ENCODE measurements around the gene ABHD15.

Gene ABHD15

DNA sequence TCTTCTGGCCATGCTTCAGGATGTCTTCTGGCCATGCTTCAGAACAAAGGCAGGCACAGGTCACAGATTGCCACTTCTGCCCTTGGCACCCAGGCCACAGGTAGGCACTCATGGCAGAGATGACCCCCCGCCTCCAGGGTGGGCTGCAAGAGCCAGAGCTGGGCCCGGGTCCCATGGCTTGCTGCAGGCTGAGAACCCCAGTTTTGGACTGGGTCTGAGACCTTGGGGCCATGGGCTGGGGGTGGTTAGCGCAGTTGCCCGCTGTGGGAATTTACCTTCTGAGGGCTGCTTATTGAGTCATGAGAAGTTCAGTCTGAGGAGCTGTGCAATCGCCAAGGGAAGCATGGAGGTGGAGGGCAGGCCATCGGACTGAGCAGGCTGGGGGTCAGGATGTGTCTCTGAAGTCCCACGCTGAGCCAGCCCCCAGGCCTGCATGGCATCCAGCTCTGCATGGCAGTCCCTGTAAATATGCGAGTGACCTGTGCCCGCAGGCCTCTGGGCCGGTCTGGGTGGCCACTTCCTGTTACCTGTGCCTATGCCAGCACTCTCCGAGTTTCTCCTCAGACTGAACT is 27.8 kb upstream of the ABHD15 start:
- no peak for DNase-seq (ENCODE audit: low read depth)

DNA sequence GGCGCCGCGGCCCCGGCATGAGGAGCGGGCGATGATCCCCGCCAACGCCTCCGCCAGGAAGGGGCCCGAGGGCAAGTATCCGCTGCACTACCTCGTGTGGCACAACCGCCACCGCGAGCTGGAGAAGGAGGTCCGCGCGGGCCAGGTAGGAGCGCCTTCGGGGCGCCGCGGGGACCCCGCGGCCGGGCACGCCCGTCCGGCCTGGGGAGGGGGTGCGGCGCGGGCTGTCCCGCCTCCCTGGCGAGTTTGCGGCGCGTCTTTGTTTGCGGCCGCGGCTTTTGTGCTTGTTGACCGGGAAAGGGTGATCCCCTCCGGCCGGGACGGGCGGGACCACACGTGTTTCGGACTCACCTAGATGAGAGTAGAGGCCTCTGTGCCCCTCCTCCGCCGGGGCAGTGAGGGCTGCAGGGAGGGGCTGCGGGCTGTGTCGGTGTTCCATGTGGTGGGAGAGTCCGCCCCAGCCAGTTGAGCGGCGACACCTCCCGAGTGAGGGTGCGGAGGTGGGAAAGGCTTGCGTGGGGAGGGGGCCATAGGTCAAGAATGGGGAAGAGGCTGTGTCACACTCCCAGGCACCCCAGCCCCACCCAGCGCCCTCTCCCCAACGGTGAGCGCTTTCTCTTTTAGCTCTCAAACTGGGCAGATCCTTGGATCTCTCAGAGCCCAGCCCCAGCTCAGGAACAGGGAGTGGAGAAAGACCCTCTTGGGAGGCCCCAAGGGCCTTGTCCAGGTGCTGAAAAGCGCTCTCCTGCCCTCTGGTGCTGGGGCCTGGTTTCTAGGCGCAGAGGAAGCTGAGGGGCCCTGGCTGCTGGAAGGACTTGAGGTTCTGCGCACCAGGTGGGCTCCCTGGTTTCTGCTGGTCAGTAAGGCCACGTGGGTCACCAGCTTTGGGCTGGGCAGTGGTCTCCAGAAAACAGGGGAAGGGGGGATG is 27.0 kb upstream of the ABHD15 start:
- no peak for DNase-seq (ENCODE audit: low read depth)

DNA sequence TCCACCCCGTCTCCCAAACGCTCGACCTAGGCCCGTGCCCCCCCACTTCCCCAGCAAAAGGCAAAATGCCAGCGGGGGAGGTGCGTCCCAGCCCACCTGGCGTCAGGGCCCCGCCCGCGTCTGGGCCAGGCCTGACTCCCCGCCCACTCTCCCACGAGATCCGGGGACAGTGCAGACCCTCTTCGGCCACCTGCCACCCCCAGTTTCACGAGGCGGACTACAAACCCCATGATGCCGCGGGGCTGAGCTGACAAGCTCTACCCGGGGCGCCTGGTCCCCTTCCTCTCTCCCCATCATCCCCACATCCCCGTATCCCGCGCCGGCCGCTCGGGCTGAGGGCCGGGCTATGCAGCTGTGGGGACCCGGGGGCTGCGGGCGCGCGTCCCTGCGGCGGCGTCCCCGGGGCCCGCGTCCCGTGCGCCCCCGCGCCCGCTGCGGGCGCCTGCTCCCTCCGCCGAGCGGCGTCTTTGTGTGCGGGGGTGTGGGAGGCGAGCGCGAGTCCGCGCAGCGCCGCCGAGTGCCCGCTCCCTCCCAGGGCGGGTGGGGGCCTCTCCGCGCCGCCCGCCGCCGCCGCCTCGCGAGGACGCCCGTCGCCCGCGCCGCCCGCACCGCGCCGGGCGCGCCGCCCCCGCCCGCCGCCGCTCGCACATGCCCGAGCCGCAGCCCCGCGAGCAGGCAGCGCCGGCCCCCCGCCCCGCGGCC is 26.2 kb upstream of the ABHD15 start, which contains the start of gene ANKRD13B:
ANKRD13B (plus strand) TSS at position 283 of the 702 bp plus-strand sequence. CDS start 490 bp downstream, outside the sequence.
- no peak for DNase-seq (ENCODE audit: low read depth)

DNA sequence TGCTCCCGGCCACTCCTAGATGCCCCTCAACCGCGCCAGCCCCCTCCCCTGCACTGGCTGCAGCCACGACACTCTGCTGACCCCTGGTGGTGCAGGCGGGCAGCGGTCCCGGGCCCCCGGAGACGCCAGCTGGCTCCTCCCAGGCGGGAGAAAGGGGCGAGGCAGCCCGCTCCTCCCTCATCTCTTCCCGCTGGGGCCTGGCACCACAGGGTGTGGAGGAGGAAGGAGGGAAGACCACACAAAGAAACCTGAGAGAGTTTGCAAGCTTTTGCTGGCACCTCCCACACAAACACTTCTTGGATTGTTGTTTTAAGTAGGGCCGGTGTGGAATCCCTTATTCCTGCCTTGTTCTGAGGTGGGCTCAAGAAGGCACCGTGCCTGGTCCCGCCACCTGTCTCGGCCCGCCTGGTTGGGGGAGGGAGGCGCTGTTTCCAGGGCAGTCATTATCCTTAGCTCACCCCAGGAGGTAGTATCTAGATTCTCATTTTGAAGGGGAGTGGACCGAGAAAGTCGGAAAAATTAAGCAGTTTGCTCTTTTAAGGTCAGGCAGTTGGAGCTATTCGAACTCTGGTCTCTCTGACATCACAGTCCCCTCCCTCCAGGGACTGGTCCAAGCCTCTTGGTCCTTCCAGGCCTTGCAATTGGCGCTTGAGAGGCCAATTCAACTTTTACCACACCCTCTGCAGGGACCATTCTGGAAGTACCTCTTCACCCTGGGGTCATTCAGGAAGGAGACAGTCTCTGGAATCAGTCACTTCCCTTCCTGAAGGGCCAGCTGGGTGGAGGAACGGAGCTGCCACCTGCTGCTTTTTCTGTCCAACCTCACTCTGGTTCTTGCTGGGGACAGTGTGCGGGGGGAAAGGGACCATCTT is 25.1 kb upstream of the ABHD15 start:
- DNase-seq (ENCODE audit: low read depth), result no peak

DNA sequence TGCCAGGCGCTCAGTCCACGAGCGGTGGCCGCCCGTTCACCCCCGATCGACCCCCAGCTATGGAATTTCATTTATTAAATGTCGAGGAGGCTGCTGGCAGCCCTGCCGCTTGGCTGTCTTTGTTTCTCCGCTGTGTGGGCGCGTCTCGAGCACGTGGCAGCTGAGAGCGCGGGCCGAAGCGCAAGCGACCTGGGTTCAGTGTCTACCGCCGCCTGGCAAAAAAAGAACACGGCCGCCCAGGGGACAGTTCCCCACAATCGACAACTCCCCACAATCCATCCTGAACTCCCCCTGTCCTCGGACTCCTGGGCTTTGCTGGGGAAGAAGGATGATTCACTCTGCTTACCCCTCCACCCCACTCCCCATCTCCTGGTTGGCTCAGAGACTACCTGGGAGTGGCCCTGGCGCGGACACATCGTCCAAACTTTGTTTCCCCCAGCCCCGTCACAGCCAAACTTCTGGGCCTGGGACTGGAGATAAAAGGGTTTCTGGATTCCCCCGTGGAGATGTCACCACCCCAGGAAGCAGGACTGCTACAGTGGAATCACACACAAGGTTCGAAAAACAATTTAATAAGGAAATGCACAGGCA is 24.4 kb upstream of the ABHD15 start:
- DNase-seq (ENCODE audit: low read depth), result no peak

DNA sequence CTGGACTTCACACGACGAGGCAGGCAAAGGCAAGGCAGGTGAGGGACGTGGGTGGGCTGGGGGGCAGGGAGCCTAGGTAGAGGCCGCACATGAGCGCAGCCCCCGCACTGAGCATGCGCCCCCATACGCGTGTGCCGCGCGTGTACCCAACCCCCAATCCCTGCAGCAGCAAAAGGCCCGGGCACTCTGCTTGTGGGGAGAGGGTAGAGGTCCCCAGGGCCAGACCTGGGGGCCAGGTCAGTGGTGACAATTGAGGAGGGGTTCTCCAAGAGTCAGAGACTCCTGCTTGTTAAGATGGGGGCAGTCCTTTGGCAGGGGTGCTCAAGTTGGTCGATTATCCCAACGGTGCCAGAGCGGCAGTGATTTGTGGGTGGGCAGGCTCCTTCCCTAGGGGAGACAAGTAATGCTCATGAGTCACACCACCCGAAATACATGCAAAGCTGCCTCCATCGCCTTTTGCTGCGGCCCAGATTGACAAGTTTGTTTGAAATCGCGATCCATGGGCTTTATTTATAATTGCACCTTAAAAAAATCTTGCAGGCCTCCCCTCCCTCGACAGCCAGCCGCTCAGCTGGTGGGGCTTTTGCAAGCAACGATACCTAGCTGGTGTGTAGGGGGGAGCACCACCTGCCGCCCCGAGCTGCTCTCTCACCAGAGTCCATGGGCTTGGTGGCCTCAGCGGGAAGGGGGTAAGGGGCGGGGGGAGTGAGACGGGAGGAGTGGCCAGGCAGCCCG is 23.7 kb upstream of the ABHD15 start:
- no peak for DNase-seq (ENCODE audit: low read depth)

DNA sequence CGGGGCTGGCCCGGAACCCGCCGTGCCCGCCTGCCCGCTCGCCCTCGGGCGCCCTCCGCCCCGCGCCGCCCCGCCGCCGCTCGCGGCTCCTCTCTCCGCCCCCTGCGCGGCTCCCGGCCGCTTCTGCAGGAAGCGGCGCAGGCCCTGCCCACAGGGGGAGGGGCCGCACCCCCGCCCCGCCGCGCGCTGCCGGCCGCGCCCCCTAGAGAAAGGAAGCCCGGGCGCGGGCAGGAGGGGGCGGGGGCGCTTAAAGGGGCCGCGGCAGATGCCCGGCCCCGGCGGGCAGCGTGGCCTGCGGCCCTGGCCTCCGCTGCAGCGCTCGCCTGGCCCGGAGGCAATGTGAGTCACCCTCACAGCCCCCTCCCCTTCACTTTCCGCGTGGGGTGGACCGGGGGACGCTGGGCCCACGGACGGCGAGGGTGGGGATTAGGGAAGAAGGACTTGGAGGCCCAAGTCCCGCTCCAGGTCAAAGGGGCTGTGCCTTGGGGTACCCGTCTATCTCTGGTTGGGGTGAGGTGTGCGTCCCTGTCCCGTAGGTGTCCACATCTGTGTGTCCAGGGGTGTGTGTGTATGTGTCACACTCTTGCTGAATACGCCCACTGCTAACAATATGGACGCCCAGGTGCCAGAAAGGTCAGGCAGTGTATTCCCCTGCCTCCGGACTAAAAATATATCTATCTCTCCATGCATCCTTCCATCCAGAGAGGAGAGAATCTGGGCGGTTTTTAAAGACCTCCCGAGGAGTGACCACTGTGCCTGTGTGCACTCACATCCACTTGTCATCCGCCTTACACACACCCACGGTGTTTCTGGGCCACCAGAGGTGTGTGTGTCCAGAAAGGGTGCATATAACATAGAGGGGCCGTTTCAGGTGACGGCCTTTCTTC is 22.9 kb upstream of the ABHD15 start, which contains the start of gene GIT1:
GIT1 (minus strand) TSS at position 125 of the 887 bp plus-strand sequence. CDS start 270 bp downstream, outside the sequence.
- no peak for DNase-seq (ENCODE audit: low read depth)

DNA sequence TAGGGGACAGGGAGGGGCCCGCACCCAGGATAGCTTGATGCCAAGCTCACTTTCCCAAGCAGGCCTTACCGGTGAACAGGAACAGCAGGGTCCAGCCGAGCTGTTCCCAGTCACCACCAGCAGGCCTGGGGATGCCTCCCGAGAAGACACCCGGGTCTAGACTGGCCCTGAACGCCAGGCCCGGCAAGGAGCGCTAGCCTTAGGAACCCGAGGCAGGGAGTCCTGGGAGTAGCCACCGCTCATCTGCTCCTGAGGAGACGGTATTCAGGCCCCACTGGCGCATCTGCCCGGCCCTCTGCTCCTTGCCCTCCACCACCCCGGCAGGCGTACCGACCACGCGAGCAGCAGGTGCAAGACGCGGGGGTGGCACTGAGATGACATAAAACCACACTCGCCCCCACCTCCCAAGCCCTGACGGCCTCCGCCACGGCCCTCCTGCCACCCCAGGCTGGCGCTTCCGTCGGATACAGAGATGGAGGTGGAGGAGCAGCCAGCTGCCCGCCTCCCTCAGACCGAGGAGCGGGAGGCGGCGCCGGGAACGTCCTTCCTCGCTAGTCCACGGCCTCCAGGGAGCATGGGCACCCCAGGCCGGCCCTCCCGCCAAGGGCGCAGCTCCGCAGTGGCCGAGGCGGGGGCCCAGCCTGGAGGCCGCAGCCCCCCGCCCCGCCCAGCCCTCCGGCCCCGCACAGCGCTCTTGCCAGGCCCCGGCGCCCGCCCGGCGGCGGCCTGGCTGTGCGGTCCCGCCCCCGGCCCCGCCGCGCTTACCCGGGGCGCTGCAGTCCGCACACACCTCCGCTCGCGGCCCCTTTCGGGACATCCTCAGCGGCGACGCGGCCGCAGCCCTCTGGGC is 21.9 kb upstream of the ABHD15 start:
- DNase-seq (ENCODE audit: low read depth), result no peak

DNA sequence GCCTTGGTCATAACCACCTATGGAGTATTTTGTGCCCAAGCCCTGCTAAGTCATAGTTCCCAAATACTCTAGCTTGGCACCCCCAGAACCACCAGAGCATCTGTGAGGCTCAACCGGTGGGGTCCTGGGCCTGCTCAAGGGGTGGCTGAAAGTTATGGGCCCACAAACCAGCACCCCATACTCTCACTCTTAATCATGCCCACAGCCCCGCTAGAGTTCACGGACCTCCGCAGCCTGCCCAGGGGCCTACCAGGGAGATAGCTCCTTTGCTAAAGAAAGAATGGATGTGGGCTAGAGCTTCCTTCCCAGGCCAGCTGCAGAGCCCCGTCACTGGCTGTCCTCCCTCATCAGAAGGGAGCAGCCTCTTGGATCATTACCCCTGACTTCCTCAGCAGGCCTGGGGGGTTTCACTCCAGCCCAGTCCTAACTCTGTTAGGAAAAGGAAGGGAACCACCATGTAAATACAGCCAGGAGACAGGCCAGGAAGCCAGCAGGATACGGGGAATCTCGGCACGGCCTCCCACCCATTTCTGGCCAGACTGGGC is 21.3 kb upstream of the ABHD15 start:
- DNase-seq (ENCODE audit: low read depth), result no peak

DNA sequence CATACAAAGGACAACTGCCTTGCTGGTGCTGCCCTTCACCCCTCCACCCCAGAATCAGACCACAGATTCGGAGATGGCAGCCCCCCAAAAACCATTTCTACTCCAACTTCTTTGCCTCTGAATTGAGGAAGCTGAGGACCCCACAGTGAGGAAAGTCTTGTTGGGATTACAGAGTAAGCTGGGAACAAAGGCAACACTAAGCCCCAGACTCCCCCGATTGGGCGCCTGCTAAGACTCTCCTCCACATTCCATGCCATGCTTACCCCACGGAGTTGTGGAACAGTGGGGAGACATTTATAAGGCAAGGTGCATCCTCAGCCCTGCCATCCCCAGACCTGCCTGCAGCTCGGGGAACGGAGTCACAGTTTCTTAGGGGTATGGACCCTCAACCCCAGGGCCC is 20.8 kb upstream of the ABHD15 start:
- DNase-seq (ENCODE audit: low read depth), result no peak

DNA sequence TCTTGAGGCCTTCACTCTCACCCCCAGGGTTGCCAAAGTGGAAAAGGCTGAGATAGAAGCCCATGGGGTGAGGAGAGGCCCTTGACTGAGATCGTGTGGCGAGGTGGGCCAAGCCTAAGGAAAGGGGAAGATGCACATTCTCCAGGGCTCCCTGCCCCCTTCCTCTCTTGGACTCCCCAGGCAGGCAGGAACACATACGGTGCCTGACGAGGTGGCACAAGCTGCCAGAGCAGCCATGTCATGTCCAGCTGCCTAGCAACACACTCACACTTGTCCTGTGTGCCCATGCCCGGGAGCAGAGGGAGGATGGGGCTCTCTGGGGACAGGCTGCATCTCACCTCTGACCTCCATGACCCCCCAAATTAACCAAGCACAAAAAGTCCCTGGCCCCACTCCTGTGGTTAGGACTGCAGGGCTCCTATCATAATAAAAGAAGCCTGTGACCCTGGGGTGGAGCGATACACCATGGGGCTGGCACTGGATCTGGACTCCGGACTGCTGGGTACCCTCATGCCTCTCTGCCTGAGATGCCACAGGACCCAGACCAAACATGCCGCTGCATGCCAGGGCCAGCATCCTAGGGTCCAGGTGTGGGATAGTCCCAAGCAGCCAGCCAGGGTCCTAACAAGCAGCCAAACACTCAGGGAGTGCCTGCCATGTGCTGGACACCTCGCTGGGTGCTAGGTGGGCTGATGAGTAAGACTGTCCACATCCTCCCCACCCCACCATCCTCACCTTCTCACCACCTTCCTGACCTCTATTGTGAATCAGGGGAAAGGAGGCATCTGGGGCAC is 20.0 kb upstream of the ABHD15 start:
- no peak for DNase-seq (ENCODE audit: low read depth)

DNA sequence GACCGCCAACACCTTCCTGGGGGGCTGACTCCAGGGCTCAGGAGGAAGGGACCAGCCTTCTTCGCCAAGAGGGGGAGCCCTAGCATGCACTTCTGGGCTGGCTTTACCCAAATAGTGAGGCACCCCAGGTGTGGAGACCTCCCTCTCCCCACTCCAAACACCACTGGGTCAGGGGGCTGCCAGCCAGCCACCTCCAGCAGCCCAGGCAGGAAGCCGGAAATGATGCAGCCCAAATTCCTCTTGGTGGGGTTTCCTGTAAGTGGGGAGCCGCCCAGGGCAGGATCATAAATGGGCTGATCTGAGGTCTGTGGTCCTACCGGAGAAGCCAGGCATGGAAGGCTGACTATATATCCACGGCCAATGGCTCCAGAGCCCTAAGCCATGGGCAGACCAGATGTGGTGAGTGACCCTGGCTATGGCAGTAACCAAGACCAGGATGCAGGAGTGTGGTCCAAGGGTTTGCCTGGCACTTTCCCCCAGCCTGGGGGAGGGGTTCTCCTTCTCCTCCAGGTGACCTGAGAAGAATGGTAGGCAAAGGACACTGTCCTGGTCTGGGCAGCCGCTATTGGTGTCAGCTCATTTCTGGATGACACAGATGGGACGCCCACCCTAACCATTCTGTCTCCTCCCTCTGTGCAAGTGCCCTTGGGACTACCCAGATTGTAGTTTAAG is 18.4 kb upstream of the ABHD15 start:
- DNase-seq (ENCODE audit: low read depth), result no peak

DNA sequence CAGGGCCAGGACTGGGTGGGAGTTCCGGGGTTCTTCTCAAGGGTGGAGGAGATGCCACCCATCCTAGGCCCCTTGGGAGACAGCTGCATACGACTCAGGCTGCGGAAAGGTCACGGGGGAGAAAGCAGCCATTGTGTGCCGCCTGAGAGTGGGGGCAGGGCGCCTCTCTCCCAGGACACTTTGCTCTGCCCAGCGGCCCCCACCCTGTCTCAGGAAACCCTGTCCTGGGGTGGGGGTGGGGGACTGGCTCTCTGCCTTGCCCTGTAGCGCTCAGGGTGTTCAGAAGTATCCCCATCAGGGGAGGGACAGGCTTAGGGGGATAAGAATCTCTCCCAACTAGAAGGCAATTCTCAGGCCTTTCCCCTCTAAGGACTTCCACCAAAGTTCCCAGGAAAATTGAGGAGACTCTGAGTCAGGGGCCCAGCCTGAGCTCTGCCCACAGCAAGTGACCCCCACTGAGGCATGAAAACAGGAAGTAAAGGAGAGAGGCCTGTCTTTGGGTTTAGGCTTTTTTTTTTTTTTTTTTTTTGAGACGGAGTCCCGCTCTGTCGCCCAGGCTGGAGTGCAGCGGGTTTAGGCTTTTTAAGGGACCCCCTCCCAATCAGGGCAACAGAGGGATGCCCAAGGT is 17.7 kb upstream of the ABHD15 start:
- DNase-seq (ENCODE audit: low read depth), result no peak

DNA sequence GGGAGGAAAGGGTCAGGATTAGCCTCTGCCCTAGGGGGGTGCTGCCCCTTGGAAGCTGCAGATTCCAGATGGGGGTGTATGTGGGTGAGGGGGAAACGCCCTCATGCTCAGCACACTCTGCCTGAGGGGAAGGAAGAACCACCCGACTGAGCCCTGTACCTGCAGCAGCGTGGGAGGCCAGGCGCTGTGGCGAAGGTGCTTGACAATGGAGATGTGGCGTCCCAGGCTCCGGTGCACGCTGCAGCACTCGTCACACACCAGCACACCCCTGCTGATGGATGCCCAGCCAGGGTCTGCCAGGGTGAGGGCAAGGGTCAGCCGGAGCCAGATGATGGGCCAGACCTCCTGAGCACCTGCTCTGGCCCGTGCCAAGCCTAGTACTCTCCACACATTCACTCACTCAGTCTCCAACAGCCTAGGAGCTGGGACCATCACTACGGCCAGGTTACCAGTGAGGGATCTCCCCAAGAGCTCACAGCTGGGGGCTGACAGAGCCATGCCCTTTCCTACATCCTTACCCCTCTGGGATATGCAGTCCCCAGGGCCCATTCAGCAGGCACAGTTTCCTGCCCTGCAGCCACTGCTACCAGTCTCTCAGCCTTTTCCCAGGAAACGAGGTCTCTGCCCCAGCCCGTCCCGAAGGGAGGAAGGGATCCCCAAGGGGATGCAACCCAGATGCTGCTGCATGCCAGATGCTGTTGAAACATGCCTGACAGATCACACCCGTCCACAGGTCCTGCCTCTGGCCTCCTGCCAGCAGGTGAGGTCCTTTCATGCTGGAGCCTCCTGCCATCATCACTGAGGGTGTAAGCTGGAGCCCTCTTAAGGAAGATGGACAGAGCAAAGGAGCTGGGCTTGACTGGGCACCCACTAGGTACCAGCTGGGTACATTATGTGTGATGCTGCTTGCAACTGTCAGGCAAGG is 16.7 kb upstream of the ABHD15 start:
- no peak for DNase-seq (ENCODE audit: low read depth)

DNA sequence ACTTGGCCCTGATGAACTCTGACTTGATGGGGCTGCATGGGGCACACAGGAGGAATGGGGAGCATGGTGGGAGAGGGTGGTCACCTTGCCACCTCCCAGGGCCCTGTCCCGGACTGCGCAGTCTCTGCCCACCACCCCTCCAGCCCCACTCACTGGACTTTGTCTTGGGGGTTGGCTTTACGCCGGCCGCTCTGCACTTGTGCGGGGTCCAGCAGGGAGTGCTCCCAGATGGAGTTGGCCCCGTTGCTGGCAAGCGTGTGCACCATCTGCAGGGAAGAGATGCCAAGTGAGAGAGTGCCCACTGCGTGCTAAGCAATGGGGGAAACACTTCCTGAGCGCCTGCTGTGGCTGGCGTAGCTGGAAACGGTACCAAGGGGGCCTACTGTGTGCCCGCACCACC is 15.9 kb upstream of the ABHD15 start:
- no peak for DNase-seq (ENCODE audit: low read depth)

All from HS-5 (cell line).